Left cardiac atrium (tissue), 4 donors: Measurements from ENCODE around the gene LNP1. TPM values are rescaled to one million over a fixed set of nuclear protein-coding genes. Genes with fewer than 3 reads are reported as not detected.
"Not testable (repeated sequence)": the region's sequence is repeated elsewhere in the genome, so short reads cannot be mapped to it uniquely, and the experiment has no call there.

Experiments
- ATAC-seq, 2 donors: fragments of 200-7000 bp; cut with Tn5 transposase; one replicate each; pipeline ENCODE4 v1.9.1; 2020; ENCODE audit warnings: mild to moderate bottlenecking in 2 of 2, moderate library complexity in 2 of 2
- DNase-seq: peaks from one replicate; pipeline ENCODE4 v3.0.0-alpha.2; 2020
- intact Hi-C, 2 donors: fragments of 100-400 bp; cut with DNase I; formaldehyde crosslinking; loops; one replicate each; pipeline versions ENCODE4 v1.14.1 to v1.15.1; 2022 to 2023
- long read RNA-seq: library from polyadenylated mRNA; unstranded; transcript quantifications from one replicate; pipeline ENCODE4 v2.0.0, GENCODE V29; 2021
- total RNA-seq, 2 donors: library from RNA; stranded (reverse); fragmentation: NEBNext Ultra II Directional; extraction: Animal tissue kit (Norgen Biotek cat#: 25700); gene quantifications; one replicate each; pipeline ENCODE4 v1.2.1, GENCODE V29; 2021
- donor health status: DM: no; HTN: yes; CAD: no.
- donor health status: DM: no; HTN: yes; CAD: no; lungs with severe emphysema.
- donor health status: DM: yes; HTN: yes; CAD: no.
- donor health status: Dilated cardiomyopathy.

The LNP1 gene
- 1 to 10 TPM; 2.8 to 3.1 TPM for total RNA-seq
- long read RNA-seq, partial matches to known transcripts, result 2 of 6 reads
- long read RNA-seq, other reads (novel, unspliced or antisense), result 0 of 6 reads

- intact Hi-C loops, result loop anchor here in 1 of 2 donors (5.0 kb wide), 1 partner anchor 91 kb away; the partner anchor contains the start of gene TMEM45A
- ATAC-seq, result peak; percentile 96 to 98
Measured at GRCh38 chr3:100400780-100401673, at the start of gene LNP1, which contains the start of gene TOMM70. LNP1 (plus strand) TSS chr3:100401539; CDS start chr3:100429730, 28,191 bp downstream. TOMM70 (minus strand) TSS chr3:100401089; CDS start chr3:100400949, 140 bp downstream.

DNA sequence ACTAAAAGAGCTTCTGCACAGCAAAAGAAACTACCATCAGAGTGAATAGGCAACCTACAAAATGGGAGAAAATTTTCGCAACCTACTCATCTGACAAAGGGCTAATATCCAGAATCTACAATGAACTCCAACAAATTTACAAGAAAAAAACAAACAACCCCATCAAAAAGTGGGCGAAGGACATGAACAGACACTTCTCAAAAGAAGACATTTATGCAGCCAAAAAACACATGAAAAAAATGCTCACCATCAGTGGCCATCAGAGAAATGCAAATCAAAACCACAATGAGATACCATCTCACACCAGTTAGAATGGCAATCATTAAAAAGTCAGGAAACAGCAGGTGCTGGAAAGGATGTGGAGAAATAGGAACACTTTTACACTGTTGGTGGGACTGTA lies 49.6 kb upstream of the LNP1 start:
- intact Hi-C loops, ATAC-seq, DNase-seq: not testable (repeated sequence)

More at GRCh38 chr3:100400780-100401673, at the start of gene LNP1, which contains the start of gene TOMM70:
- DNase-seq, result peak; percentile 99

- DNase-seq (no peak), ATAC-seq (no peak)
- intact Hi-C loops, result no loop called here
Measured at GRCh38 chr3:100352296-100353231, 48.8 kb upstream of the LNP1 start.

DNA sequence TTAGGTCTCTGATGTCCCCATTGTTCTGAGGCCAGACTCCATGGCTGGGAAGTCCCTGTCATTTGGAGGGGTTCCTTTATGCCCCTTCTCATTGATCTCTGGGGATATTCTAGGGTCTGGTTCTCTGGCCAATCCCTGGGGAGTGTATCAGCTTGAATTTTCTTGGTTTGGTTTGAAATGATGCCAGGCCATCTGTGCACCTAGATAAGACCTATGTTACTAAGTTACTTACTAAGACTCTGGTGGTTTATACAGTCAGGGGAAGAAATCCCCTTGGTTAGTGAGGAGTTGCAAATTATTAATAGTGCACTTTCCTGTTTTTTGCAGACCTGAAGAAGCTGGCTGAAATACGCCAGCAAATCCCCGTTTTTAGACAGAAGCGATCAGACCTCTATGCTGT lies 46.5 kb upstream of the LNP1 start:
- no peak for ATAC-seq
- intact Hi-C loops, result no loop called here
- no peak for DNase-seq

- intact Hi-C loops, result no loop called here
- ATAC-seq (no peak), DNase-seq (no peak)
Measured at GRCh38 chr3:100358413-100358812, 42.9 kb upstream of the LNP1 start.

GRCh38 chr3:100359035-100359434 lies 42.3 kb upstream of the LNP1 start:
- intact Hi-C loops, result no loop called here
- no peak for ATAC-seq
- DNase-seq, result no peak

DNA sequence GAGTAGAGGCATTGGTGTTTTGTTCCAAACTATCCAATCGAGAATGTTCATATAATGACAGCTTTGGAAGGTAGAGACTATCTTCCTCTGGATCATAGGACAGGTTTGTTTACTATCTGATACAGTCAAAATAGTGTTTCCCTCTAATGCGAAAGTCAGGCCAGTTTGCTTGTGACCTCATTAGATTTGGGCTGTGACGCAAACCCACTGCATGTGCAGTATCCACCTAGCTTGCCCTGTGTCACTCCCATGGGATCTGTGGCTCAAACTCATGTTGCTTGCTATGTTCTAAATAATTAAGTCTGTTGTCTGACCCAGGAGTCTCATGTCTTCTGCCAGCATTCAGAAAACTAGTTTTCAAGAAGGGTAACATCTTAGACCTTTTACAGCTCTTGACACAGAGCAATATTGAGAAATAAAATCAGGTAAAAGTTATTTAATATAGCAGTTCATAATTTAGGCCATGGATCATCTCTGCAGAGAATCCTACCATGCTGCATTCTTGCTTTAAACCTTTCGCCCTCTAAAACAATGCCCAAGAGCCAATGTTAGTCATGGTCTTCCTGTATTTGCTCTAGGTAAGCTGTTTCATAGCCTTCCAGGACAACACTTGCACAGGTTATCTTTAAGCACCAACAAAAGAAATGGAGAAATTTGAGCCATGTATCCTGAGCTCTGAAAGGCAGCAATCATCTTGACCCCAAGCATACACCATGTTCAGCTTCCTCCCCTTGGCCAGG lies 40.4 kb upstream of the LNP1 start:
- DNase-seq (no peak), ATAC-seq (no peak)
- intact Hi-C loops, result no loop called here

- ATAC-seq (no peak), DNase-seq (no peak)
- intact Hi-C loops, result no loop called here
Measured at GRCh38 chr3:100361897-100362296, 39.4 kb upstream of the LNP1 start.

DNA sequence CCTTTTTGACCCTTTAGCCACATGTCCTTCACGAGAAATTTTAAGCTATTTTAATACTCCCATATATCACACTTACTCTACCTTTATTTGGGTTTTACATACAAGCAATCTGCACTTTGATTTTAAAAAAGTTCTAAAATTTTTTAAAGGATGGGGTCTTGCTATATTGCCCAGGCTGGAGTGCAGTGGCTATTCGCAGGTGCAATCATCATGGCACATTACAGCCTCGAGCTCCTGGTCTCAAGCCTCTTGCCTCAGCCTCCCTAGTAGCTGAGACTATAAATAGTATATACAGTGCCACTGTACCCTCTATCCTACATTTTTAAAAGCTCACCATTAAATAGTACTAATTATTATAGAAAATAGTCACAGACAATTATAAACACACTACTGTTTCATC lies 36.9 kb upstream of the LNP1 start:
- intact Hi-C loops, result no loop called here
- ATAC-seq (no peak), DNase-seq (no peak)

DNA sequence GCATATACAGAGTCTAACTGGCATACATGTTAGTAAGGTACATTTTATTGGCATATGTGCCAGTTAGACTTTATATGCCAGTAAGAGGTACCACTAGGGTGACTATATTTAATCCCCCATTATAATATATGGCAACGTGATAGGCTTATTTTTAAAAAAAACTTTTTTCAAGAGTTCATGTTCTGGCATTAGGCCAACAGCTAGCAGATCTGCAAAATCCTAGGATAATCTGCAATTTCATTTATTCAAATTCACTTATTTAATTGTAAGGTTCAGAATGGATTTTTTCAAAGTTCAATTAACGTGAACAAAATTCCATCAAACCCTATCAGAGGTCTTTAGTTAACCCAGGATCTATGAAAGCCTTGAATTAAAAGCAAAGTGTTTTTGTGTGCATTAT lies 34.9 kb upstream of the LNP1 start:
- DNase-seq, result no peak
- intact Hi-C loops, result no loop called here
- ATAC-seq, result no peak

DNA sequence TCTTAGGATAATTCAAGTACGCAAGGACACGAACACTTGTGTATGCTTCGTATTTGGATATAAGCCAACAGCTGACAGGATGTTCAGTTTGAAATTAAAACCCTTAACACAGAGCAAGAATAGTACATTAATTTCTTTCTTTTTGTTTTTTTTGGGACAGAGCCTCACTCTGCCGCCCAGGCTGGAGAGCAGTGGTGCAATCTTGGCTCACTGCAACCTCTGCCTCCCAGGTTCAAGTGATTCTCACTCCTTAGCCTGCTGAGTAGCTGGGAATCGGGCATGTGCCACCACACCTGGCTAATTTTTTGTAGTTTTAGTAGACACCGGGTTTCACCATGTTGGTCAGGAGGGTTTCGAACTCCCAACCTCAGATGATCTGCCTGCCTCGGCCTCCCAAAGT lies 32.9 kb upstream of the LNP1 start:
- intact Hi-C loops, result no loop called here
- DNase-seq (no peak), ATAC-seq (peak in 1 of 2 donors; percentile 64)

DNA sequence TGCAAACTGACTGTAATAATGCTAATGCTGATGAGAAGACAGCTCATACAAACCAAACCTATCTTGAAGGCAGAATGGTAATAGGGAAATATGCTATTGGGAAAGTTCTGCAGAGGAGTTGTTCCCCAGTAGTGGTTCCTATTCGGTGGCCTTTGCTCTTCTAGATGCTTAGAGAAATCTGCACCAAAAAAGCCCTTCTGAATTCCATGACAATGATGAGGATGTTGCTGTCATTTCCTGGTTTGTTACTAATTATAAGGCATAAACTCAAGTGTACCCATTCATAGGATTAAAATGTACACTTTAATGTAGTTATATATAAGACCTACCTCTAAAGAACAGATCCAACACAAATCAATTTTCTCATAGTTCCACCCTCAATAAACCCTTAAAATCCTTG lies 30.6 kb upstream of the LNP1 start:
- DNase-seq (no peak), ATAC-seq (no peak)
- intact Hi-C loops, result no loop called here

GRCh38 chr3:100374521-100374920 lies 26.8 kb upstream of the LNP1 start:
- no peak for DNase-seq
- no peak for ATAC-seq
- intact Hi-C loops, result no loop called here

- intact Hi-C loops, result no loop called here
- DNase-seq (no peak), ATAC-seq (no peak)
Measured at GRCh38 chr3:100376301-100376700, 25.0 kb upstream of the LNP1 start.

DNA sequence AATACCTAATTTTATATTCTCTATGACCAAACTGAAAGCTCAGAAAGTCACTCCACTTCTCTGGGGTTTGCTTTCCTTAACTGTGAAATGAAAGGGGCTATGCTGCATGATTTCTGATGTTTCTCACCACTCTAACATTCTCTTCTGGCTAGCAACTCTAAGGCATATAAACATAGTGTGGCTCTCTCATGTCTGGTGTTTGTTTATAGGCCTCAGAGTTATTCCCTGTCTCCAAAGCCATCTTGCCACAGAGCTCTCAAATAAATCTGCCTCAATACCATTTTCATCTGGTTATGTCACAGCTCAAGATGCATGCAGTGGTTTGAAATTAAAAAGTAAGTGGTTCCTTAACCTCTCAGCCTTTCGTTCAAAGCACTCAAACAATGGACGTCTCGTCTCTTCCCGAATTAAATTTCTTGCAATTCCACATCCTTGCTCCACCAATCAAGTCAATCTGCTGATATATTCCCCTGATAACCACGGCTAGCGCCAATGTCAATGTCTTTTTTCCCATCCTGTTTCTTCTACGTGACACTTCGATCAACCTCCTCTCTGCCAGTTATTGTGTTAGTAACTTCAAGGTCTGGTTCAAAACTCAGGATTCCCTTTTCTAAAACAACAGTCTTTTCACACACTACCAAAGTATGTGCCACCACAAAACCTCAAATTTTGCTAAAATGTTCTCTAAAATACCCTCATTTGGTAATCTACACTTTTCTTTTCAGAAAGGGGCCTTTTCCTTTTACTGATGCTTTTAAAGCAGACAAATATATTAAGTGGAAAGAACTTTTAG lies 16.4 kb upstream of the LNP1 start:
- DNase-seq (no peak), ATAC-seq (no peak)
- intact Hi-C loops, result no loop called here

DNA sequence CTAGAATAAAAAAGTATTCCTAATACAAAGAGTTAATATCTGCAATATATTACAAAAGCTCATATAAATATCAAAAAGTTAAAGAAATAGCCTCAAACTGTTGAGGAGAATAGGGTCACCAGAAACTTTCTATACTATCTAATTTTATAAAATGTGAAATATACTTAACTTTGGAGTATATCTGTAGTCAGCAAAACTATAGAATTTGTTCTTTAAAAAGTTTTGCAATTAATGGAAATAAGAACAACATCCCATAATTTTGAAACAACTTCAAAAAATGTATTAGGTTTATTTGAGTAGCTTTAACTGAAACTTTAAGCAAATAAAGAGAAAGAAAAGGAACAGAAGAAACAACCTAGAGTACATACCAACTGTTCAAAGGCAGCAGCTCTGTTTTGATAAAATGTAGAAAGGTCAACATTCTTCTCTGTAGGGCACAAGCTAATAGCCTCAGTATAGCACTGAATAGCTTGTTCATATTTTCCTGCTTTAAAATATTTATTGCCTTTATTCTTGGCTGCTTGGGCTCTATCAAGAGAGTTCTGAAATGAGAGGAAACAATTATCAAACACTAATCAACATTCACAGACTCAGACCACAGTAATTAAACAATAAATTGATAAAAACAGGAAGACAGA lies 14.8 kb upstream of the LNP1 start:
- DNase-seq (no peak), ATAC-seq (no peak)
- intact Hi-C loops, result no loop called here

DNA sequence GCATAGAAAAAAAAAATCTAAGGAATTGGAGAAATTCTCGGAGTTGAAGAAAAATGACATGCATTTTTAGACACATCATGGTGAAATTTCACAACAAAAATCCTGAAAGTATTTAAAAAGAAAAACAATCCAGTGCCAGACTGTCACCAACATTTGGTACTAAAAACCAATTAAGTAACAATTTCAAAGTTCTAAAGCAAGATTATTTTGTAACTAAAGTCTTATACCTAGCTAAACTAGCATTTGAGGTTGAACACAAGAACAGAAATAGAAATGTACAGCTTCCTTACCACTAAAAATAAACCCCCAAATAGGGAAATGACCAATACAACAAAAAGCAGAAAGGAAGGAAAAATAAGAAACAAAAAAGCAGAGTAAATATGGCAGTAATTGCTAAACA lies 12.3 kb upstream of the LNP1 start:
- no peak for DNase-seq
- no peak for ATAC-seq
- intact Hi-C loops, result no loop called here
